H1 (cell line): ENCODE results near the gene RAP2C.

ENCODE experiments used
- ATF3 ChIP-seq: IDR thresholded peaks from 2 replicates; pipeline ENCODE4 v1.6.1; 2011; ENCODE audit warnings: low read depth, mild to moderate bottlenecking, low read length; ENCODE audit not compliant: insufficient read depth
- BRCA1 ChIP-seq: IDR thresholded peaks from 2 replicates; pipeline ENCODE4 v1.6.1; 2012; ENCODE audit warnings: low read depth, low read length, improper control_type of control experiment
- EP300 ChIP-seq, 2 experiments: IDR thresholded peaks; 1 replicate in 1 of 2; 2 replicates in 1 of 2; pipeline ENCODE4 v1.6.1; 2011 to 2012; ENCODE audit warnings: low read depth in 2 of 2, low read length in 2 of 2, mild to moderate bottlenecking in 2 of 2, borderline replicate concordance in 1 of 2, inconsistent platforms in 1 of 2, moderate library complexity in 1 of 2
- EZH2 ChIP-seq: fragments of 200-600 bp; sonication (generic); IDR thresholded peaks from 2 replicates; pipeline ENCODE4 v1.7.1; 2012; ENCODE audit warnings: low read depth, mild to moderate bottlenecking, moderate library complexity, low read length, inconsistent platforms; ENCODE audit not compliant: severe bottlenecking
- KDM5A ChIP-seq: fragments of 200-600 bp; IDR thresholded peaks from 2 replicates; pipeline ENCODE4 v1.7.1; 2012; ENCODE audit warnings: mild to moderate bottlenecking, low read length, inconsistent platforms, mixed read lengths
- POLR2A ChIP-seq, 2 experiments: IDR thresholded peaks; 1 replicate in 1 of 2; 2 replicates in 1 of 2; pipeline ENCODE4 v1.6.1; 2011; ENCODE audit warnings: low read depth in 2 of 2, low read length in 2 of 2, mild to moderate bottlenecking in 2 of 2; ENCODE audit errors: control extremely low read depth in 1 of 2
- USF2 ChIP-seq: IDR thresholded peaks from 2 replicates; pipeline ENCODE4 v1.6.1; 2011; ENCODE audit warnings: low read length, improper control_type of control experiment

GRCh38 chrX:132169554-132169953 lies 49.7 kb downstream of the RAP2C start:
- TF ChIP-seq EP300 (IDR thresholded peaks at IDR 0.05; ENCODE audit: borderline replicate concordance in 1 of 2, low read depth in 2 of 2, low read length in 2 of 2) (no peak), USF2 (no peak), EZH2 (no peak), KDM5A (no peak), BRCA1 (no peak), ATF3 (no peak), POLR2A (IDR thresholded peaks at IDR 0.05; ENCODE audit: control extremely low read depth in 1 of 2, low read depth in 2 of 2, low read length in 2 of 2) (no peak)
